Activated CD4-positive, alpha-beta T cell treated with anti-CD3 and anti-CD28 coated beads, Interleukin-2, amount 50 U/mL, for 1 hour (primary cell): ENCODE measurements around the gene ZFAND3.

Experiments
- DNase-seq: peaks from one replicate; pipeline ENCODE4 v3.0.0-alpha.2; 2020

ZFAND3 gene

GRCh38 chr6:37897818-37898515 is 78.4 kb downstream of the ZFAND3 start:
- DNase-seq = no peak

GRCh38 chr6:37903351-37904340 is 84.1 kb downstream of the ZFAND3 start:
- no peak for DNase-seq

GRCh38 chr6:37904590-37904989 is 85.1 kb downstream of the ZFAND3 start:
- DNase-seq = no peak

GRCh38 chr6:37906121-37906520 is 86.6 kb downstream of the ZFAND3 start:
- no peak for DNase-seq

GRCh38 chr6:37910998-37911397 is 91.5 kb downstream of the ZFAND3 start:
- no peak for DNase-seq

GRCh38 chr6:37913210-37913609 is 93.7 kb downstream of the ZFAND3 start:
- no peak for DNase-seq

- DNase-seq = no peak
Observed at GRCh38 chr6:37915463-37915862, 95.9 kb downstream of the ZFAND3 start.

- no peak for DNase-seq
Observed at GRCh38 chr6:37916149-37916548, 96.6 kb downstream of the ZFAND3 start.

GRCh38 chr6:37916675-37917074 is 97.1 kb downstream of the ZFAND3 start:
- DNase-seq = no peak

- no peak for DNase-seq
Observed at GRCh38 chr6:37917566-37917965, 98.0 kb downstream of the ZFAND3 start.

GRCh38 chr6:37919417-37920157 is 100.1 kb downstream of the ZFAND3 start:
- no peak for DNase-seq

- no peak for DNase-seq
Observed at GRCh38 chr6:37920667-37921066, 101.1 kb downstream of the ZFAND3 start.

GRCh38 chr6:37922563-37922962 is 103.0 kb downstream of the ZFAND3 start:
- DNase-seq = no peak

- DNase-seq = no peak
Observed at GRCh38 chr6:37923514-37923913, 104.0 kb downstream of the ZFAND3 start.

- DNase-seq = no peak
Observed at GRCh38 chr6:37926661-37927060, 107.1 kb downstream of the ZFAND3 start.

- no peak for DNase-seq
Observed at GRCh38 chr6:37928217-37928616, 108.7 kb downstream of the ZFAND3 start.

GRCh38 chr6:37930288-37930971 is 110.9 kb downstream of the ZFAND3 start:
- DNase-seq = no peak

- no peak for DNase-seq
Observed at GRCh38 chr6:37931066-37931465, 111.5 kb downstream of the ZFAND3 start.

- DNase-seq = no peak
Observed at GRCh38 chr6:37934276-37934675, 114.7 kb downstream of the ZFAND3 start.

GRCh38 chr6:37936150-37936549 is 116.6 kb downstream of the ZFAND3 start:
- DNase-seq = no peak

- no peak for DNase-seq
Observed at GRCh38 chr6:37936906-37937305, 117.4 kb downstream of the ZFAND3 start.

GRCh38 chr6:37938909-37939308 is 119.4 kb downstream of the ZFAND3 start:
- no peak for DNase-seq
